Kidney epithelial cell (primary cell): ENCODE data around the gene TMEM108. TPM values are rescaled to one million over a fixed set of nuclear protein-coding genes. Genes with fewer than 3 reads are reported as not detected.

Experiments used
- DNase-seq: peaks from one replicate; pipeline ENCODE4 v3.0.0-alpha.2; 2010; ENCODE audit warnings: low read depth
- H3K27me3 ChIP-seq: 2 replicates; pipeline ENCODE4 v1.6.0; 2011; ENCODE audit warnings: low read length; ENCODE audit not compliant: control insufficient read depth, insufficient read depth
- H3K36me3 ChIP-seq: 2 replicates; pipeline ENCODE4 v1.5.1; 2011; ENCODE audit warnings: low read length; ENCODE audit not compliant: control insufficient read depth, insufficient read depth
- H3K4me3 ChIP-seq: 2 replicates; pipeline ENCODE4 v1.5.1; 2011; ENCODE audit warnings: low read depth, mild to moderate bottlenecking, control low read depth, low read length
- CTCF ChIP-seq: IDR thresholded peaks from 2 replicates; pipeline ENCODE4 v1.5.1; 2011; ENCODE audit warnings: mild to moderate bottlenecking, moderate library complexity, low read length, control low read depth, inconsistent platforms; ENCODE audit not compliant: insufficient read depth, poor library complexity, severe bottlenecking
- total RNA-seq: library from RNA; depleted of rRNA; stranded (reverse); fragments of >200 nt; gene quantifications from 2 replicates; pipeline ENCODE4 v1.2.3, GENCODE V29; 2015

Gene TMEM108
- total RNA-seq, 1 donor from 2014 or later = 4.4 TPM

GRCh38 chr3:133283958-133284807 is 246.0 kb downstream of the TMEM108 start:
- Histone ChIP-seq H3K4me3 (no peak overlapping the region), H3K27me3 (no peaks in the 10 kb centered on the region), H3K36me3 (no peaks in the 10 kb centered on the region)
- TF ChIP-seq CTCF = no peak
- no peak for DNase-seq

- no peak for TF ChIP-seq CTCF
- Histone ChIP-seq H3K27me3 (no peaks in the 10 kb centered on the region), H3K4me3 (no peak overlapping the region), H3K36me3 (no peaks in the 10 kb centered on the region)
- no peak for DNase-seq
Measured at GRCh38 chr3:133289322-133289721, 251.1 kb downstream of the TMEM108 start.

GRCh38 chr3:133292296-133292695 is 254.1 kb downstream of the TMEM108 start:
- Histone ChIP-seq H3K36me3 (no peaks in the 10 kb centered on the region), H3K27me3 (no peaks in the 10 kb centered on the region), H3K4me3 (no peak overlapping the region)
- DNase-seq = no peak
- TF ChIP-seq CTCF = no peak

- no peak overlapping the region for H3K4me3 ChIP-seq
- TF ChIP-seq CTCF = no peak
- no peaks in the 10 kb centered on the region for H3K36me3 ChIP-seq
- H3K27me3 ChIP-seq = no peaks in the 10 kb centered on the region
- DNase-seq = no peak
Measured at GRCh38 chr3:133293397-133294110, 255.4 kb downstream of the TMEM108 start.

GRCh38 chr3:133294253-133294652 is 256.1 kb downstream of the TMEM108 start:
- Histone ChIP-seq H3K27me3 (no peaks in the 10 kb centered on the region), H3K4me3 (no peak overlapping the region), H3K36me3 (no peaks in the 10 kb centered on the region)
- no peak for TF ChIP-seq CTCF
- no peak for DNase-seq
